ENCODE measurements around the gene JAZF1.
A peak's percentile ranks its signal among the peaks of the same experiment; 100 is the strongest.
"Not testable (repeated sequence)": the region's sequence is repeated elsewhere in the genome, so short reads cannot be mapped to it uniquely, and the experiment has no call there.

The JAZF1 gene

DNA sequence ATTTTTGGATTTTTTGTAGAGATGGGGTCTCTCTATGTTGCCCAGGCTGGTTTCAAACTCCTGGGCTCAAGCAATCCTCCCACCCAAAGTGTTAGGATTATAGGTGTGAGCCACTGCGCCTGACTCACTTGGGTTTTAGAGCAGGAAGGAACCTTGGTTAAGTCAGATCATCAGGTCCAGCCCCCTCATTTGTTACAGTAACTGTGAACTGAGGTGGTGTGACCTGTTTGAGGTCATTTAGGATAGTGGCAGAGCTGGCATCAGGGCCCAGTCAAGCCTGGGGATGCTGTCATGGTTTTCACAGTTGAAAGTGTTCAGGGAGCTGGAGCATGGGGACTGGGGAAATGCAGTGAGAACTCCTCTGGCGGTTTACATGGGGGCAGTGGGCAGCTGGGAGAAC lies 281.0 kb downstream of the JAZF1 start:
- DNase-seq: peak in 1 of 2 donors; percentile 22

- DNase-seq: no peak
These were observed 283.2 kb downstream of the JAZF1 start for GRCh38 chr7:27897441-27897847.

DNA sequence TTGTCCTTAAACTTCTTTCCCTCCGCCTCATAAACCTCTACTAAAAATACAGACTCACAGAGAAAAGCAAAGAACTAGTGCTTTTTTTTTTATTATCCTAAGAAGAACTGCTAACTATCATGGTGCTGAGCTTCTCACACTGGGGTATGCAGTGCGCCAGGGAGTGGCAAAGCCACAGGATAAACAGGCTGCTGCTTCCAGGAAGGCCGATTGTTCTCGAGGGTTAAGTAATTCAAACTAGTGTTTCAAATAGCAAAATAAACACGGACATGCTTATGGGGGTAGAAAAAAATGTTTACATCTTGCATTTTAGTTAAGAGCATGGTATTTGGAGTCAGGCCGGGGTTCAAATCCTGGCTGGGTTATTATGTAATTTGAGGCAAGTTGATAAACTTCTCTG lies 283.6 kb downstream of the JAZF1 start:
- DNase-seq: no peak

DNA sequence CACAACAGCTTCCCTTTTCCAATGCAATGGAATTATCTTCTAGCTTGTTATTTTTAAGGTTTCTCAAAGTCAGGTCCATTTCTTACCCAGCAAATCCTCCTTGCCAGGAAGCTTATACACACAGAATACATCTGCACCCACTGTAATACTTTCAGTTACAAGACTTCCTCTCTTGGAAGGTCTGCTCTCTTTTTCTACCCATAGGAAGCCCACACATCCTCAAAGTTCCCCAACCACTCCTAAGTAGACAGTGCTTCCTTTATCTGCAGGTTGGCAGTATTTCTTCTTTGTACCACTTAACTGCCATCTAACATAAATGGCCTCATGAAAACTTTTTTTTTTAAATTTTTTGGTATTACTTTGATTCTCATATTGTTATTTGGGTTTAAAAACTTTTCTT lies 285.0 kb downstream of the JAZF1 start:
- DNase-seq: no peak

GRCh38 chr7:27890205-27890849 lies 290.3 kb downstream of the JAZF1 start:
- DNase-seq: no peak

GRCh38 chr7:27889800-27890199 lies 290.8 kb downstream of the JAZF1 start:
- DNase-seq: no peak

GRCh38 chr7:27888736-27889135 lies 291.9 kb downstream of the JAZF1 start:
- DNase-seq: no peak

DNA sequence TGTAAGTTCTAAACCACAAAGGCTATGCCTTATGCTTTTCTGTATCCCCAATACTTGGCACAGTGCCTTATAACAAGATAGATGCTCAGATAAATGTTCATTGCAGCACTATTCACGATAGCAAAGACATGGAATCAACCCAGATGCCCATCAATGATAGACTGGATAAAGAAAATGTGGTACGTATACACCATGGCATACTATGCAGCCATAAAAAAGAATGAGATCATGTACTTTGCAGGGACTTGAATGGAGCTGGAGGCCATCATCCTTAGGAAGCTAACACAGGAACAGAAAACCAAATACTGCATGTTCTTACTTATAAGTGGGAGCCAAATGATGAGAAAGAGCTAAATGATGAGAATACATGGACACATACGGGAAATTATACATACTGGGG lies 293.9 kb downstream of the JAZF1 start:
- DNase-seq: not testable (repeated sequence)

DNA sequence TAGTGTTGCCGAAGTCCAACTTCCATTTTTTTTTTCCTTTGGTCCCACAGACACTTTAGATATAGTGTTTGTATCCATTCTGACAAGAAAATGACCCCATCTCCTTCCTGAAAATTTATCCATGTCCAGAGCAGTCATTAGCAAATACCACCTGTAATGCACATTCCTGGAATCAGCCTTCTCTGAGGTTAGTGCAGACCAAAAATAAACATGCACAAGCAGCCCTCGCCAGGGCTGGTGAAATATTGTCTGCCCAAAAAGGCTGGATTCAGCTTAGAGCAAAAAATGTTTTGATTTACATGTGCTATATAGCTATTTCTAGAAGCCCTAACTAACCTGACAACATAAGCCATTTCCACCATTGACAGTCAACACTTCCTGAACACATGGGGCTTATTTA lies 294.9 kb downstream of the JAZF1 start:
- no peak for DNase-seq

DNA sequence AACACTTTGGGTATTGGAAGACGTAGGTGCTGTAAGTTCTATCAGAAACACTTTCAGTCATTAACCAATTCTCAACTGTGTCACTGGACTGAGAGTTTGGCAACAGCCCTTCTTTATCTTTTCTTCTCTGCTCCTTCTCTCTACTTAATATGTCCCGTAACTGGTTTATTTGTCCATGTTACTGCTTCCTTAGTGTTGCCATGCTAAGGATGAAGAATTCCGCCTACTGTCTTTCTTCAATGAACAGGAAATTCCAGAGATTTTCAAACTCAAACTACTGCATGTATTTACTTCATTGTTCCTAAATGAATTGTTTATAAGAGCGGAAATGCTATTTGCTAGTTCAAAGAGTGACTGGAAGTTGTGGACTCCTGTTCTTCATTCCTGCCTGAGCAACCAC lies 296.9 kb downstream of the JAZF1 start:
- no peak for DNase-seq

GRCh38 chr7:27876756-27877155 lies 303.8 kb downstream of the JAZF1 start:
- no peak for DNase-seq

GRCh38 chr7:27875832-27876231 lies 304.8 kb downstream of the JAZF1 start:
- no peak for DNase-seq

DNA sequence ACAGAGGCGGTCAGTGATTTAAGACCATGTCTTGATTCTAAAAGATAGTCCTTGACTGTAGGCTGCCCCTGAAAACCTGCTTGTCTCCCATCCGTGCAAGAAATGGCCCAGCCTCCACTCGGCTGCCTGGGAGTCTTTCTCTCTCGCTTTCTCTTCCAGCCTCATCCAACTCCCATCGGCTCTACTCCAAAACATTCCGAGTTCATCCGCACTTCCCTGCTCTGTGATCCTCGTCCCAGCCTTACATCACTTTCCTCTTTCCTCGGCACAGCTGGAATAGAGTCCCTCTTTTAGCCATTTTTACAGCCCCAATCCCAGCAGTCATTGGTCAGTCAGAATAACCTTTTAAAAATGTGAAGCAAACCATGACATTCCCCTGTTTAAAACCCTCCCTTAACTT lies 305.5 kb downstream of the JAZF1 start:
- DNase-seq: no peak

DNA sequence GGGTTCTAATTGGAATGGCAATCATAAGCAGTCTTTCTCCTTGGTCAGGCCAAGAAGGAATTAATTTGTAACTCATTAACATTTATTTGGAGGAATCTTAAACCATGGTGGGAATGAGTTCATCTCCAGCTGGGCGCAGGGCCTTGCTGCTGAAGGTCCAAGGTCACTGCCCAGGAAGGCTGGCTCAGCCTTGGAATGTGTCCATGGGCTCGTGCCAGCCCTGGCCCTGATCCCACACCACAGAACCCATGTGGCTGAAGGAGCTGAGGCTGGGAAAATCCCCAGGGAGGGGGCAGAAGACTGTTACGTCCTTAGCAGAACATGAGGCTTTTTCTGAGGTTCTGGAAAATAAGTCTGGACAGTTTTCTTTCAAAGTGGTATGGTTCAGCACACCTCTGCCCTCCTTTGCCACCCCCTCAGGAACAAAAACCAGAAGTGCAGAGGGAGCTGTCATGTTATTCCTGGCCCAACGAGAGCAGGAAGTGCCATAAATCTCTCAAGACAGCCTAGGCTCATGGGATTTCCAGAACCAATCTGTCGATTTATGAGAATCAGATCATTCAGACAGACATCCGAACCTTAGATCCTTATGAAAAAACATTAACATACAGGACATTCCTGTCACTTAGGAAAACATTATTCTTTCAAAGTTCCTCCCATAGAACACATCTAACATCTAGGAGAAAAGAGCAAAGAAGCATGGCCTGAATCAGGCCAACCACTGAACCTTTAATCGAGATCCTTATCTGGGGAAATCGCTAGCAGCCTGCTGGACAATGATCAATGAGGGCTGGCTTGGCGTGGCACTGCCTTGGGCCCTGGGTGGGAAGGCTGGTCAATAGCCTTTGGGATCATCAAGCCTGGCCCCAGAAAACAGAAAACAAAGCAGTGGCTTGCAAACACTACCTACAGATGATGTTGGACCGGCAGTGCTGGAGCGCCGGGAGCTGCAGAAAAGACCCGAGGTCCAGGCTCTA lies 306.3 kb downstream of the JAZF1 start:
- DNase-seq: no peak

- DNase-seq: no peak
These were observed 308.0 kb downstream of the JAZF1 start for GRCh38 chr7:27872356-27873275.

- no peak for DNase-seq
These were observed 308.7 kb downstream of the JAZF1 start for GRCh38 chr7:27871866-27872265.

DNA sequence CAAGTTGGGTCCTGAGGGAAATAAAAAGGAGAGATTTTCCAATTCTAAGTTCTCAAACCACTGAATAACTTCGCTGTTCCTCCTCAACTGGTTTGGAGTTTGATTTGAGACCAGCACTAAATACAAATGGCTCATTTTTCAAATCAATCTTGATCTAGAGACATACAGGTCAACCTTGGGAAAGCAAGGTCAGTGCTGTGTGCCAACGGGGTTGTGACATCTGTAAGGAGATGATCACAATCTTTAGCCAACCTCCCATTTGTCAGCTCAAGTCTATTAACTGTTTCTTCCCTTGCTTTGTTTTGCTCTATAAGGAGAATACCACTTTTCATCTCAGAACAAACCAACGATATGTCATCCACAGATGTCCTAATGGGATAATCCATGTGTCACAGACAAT lies 309.5 kb downstream of the JAZF1 start:
- DNase-seq: no peak

- DNase-seq: no peak
These were observed 310.0 kb downstream of the JAZF1 start for GRCh38 chr7:27870595-27870994.

GRCh38 chr7:27869056-27869455 lies 311.5 kb downstream of the JAZF1 start:
- DNase-seq: no peak

DNA sequence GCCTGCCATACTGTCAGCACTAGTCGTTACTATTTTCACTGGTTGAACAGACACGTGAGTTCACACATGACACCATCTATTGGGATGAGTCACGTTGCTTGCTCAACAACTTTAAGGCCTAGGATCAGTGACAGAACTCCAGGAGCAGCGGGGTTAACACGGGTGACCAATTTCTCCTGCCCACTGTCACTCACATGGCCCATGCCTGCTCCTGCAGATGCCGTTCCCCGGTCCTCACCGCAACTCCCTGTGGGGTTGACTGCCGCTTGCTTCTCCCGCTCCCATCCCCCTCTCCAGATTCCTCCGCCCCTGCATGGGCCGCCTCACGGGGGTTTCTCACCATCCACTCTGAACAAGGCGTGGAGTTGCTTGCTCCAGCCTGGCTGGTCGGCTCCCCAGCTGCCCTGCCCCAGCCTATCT lies 312.5 kb downstream of the JAZF1 start:
- no peak for DNase-seq

- DNase-seq: no peak
These were observed 313.5 kb downstream of the JAZF1 start for GRCh38 chr7:27866828-27867672.

GRCh38 chr7:27866256-27866655 lies 314.3 kb downstream of the JAZF1 start:
- DNase-seq: no peak
